Heart left ventricle (tissue), 13 donors: ENCODE measurements around the gene TLR3.

Experiments
- POLR2A ChIP-seq, 2 donors: fragments of 450-650 bp; IDR thresholded peaks; one replicate each; pipeline ENCODE4 v1.6.1; 2017; ENCODE audit warnings: antibody characterized with exemption in 2 of 2, mild to moderate bottlenecking in 2 of 2, moderate library complexity in 2 of 2
- TF ChIP-seq, protein P1 (sequence below), 12 donors: fragments of 200-600 bp; sonication (generic) in 4 of 12; IDR thresholded peaks; one replicate each; pipeline versions ENCODE4 v1.5.0 to v1.8.0; 2018 to 2022; ENCODE audit warnings: antibody characterized with exemption in 12 of 12, mild to moderate bottlenecking in 5 of 12
- donor health status: ischemic (EF 13 %, LVEDD 7.1; RV severe dilation, severe dysfunction).
- donor health status: DM: no; HTN: yes; CAD: no.
- donor health status: DM: no; HTN: no; CAD: no.
- donor health status: ischemic (EF 25% LVEDD 6.9; RV normal size, moderate dysfunction).
- donor health status: ischemic (EF 25% LVEDD 5.7; RV mildly dilated, moderate dysfunction).
- donor health status: ischemic (EF 35%, LVEDD 5.7; RV mildly dilated, moderate dysfunction).
- donor health status: nonischemic (EF 11% LVEDD 7.7; RV severe dilation, severe dysfunction).
- donor health status: DM: yes; HTN: yes; CAD: no.
- donor health status: PGD.
- donor health status: ischemic (EF 29% LVEDD 5.4; RV normal size, mild dysfunction).
- donor health status: nonischemic (EF 23%, LVEDD 6.1; RV moderate dilation, normal function).

DNA sequence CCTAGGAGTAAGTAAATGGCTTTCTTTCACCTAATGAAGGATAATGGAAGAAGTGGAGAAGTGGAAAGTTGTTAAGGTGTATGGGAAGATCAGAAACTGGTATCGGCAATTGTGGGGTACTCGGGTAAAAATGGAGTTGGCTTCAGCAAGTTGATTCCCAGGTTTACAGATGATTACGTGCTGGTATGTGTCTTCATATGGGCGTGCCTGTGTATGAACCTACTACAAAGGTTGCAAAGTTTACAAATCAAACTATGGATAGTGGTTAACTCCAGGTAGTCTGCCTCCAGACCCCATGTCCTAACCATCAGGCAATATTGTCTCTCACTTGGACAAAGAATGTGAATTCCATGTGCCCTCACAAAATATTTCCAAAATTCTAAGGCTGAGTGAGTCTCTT, 773 bp downstream of the TLR3 start:
- TF ChIP-seq, protein P1, sequence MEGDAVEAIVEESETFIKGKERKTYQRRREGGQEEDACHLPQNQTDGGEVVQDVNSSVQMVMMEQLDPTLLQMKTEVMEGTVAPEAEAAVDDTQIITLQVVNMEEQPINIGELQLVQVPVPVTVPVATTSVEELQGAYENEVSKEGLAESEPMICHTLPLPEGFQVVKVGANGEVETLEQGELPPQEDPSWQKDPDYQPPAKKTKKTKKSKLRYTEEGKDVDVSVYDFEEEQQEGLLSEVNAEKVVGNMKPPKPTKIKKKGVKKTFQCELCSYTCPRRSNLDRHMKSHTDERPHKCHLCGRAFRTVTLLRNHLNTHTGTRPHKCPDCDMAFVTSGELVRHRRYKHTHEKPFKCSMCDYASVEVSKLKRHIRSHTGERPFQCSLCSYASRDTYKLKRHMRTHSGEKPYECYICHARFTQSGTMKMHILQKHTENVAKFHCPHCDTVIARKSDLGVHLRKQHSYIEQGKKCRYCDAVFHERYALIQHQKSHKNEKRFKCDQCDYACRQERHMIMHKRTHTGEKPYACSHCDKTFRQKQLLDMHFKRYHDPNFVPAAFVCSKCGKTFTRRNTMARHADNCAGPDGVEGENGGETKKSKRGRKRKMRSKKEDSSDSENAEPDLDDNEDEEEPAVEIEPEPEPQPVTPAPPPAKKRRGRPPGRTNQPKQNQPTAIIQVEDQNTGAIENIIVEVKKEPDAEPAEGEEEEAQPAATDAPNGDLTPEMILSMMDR (IDR thresholded peaks at IDR 0.05): no peak
- TF ChIP-seq POLR2A (IDR thresholded peaks at IDR 0.05): no peak
